ENCODE results near the gene ZBTB20. TPM values are rescaled to one million over a fixed set of nuclear protein-coding genes. Genes with fewer than 3 reads are reported as not detected.
A peak's percentile ranks its signal among the peaks of the same experiment; 100 is the strongest.

Gene ZBTB20
- total and polyA plus RNA-seq, 5 experiments from 2014 or later = 16.5 to 50.8 (median 22.0) TPM

DNA sequence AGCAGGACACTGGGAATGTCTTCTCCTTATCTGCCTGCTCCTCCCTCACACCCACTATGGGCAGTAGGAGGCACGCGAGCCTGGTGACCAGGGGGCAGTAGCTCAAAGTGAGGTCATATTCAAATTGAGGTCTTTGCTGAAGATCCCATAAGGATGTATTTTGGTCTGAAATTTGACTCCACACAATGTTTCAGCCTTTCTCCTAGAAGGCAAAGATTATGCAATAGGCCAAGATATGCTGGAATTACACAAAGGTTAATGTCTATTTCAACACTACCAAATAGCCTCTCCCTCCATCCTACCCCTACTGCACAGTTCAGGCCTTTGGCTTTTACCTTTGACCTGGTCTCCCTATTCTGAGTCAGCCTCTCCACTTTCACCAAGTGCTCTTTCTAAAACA lies 650.2 kb downstream of the ZBTB20 start:
- POLR2A ChIA-PET = no interaction called here
- DNase-seq (no peak), ATAC-seq (no peak)
- Mint-ChIP-seq H3K27ac (no peak overlapping the region), H3K36me3 (peaks cover 5 to 19% (median 8%) of the 10 kb centered on the region in 3 donors), H3K27me3 (peaks cover 0 to 2% (median 0%) of the 10 kb centered on the region in 5 donors), H3K4me1 (peaks cover 20 to 30% (median 24%) of the 10 kb centered on the region in 4 donors), H3K9me3 (no peaks in the 10 kb centered on the region), H3K4me3 (no peak overlapping the region)

GRCh38 chr3:114496466-114496865 lies 650.6 kb downstream of the ZBTB20 start:
- no peak overlapping the region for H3K4me3 Mint-ChIP-seq
- ATAC-seq (no peak), DNase-seq (no peak)
- H3K36me3 Mint-ChIP-seq = peaks cover 5 to 19% (median 8%) of the 10 kb centered on the region in 3 donors
- peaks cover 19 to 28% (median 22%) of the 10 kb centered on the region in 4 donors for H3K4me1 Mint-ChIP-seq
- H3K27ac Mint-ChIP-seq = no peak overlapping the region
- POLR2A ChIA-PET = no interaction called here
- H3K27me3 Mint-ChIP-seq = peaks cover 0 to 2% (median 0%) of the 10 kb centered on the region in 5 donors
- H3K9me3 Mint-ChIP-seq = no peaks in the 10 kb centered on the region

- Mint-ChIP-seq H3K27me3 (peaks cover 0 to 2% (median 0%) of the 10 kb centered on the region in 5 donors), H3K27ac (no peak overlapping the region), H3K4me3 (no peak overlapping the region), H3K9me3 (no peaks in the 10 kb centered on the region), H3K36me3 (peaks cover 5 to 19% (median 8%) of the 10 kb centered on the region in 3 donors), H3K4me1 (peaks cover 18 to 28% (median 21%) of the 10 kb centered on the region in 4 donors)
- no peak for DNase-seq
- ATAC-seq = no peak
- POLR2A ChIA-PET = no interaction called here
Measured at GRCh38 chr3:114496021-114496434, 651.1 kb downstream of the ZBTB20 start.

- H3K4me3 Mint-ChIP-seq = no peak overlapping the region
- H3K36me3 Mint-ChIP-seq = peaks cover 5 to 17% (median 7%) of the 10 kb centered on the region in 3 donors
- DNase-seq (no peak), ATAC-seq (no peak)
- H3K27ac Mint-ChIP-seq = no peak overlapping the region
- no peaks in the 10 kb centered on the region for H3K9me3 Mint-ChIP-seq
- peaks cover 0 to 2% (median 0%) of the 10 kb centered on the region in 5 donors for H3K27me3 Mint-ChIP-seq
- POLR2A ChIA-PET = no interaction called here
- H3K4me1 Mint-ChIP-seq = peaks cover 4 to 17% (median 12%) of the 10 kb centered on the region in 4 donors
Measured at GRCh38 chr3:114494498-114494897, 652.6 kb downstream of the ZBTB20 start.

DNA sequence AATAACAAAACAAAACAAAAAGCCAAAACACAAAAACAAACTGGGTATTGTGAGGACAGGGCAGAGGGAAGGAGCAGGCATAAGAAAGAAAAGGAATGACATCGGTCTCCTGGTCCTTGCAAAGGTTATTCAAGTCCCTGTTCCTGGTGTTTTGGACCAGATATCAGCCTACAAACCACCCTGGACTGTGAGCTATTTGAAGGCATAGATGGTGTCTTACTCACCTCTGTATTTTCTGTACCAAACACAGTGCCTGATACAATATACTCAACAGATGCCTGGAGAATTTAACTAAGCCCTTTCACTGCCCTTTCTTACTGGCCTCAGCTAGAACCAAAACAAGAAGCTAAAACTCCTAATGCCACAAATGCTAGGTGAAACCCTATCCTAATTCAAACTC lies 656.3 kb downstream of the ZBTB20 start:
- Mint-ChIP-seq H3K4me1 (peaks cover 0 to 12% (median 0%) of the 10 kb centered on the region in 4 donors), H3K27me3 (no peaks in the 10 kb centered on the region), H3K27ac (no peak overlapping the region), H3K36me3 (peaks cover 0 to 7% (median 3%) of the 10 kb centered on the region in 3 donors), H3K9me3 (no peaks in the 10 kb centered on the region), H3K4me3 (no peak overlapping the region)
- ATAC-seq (no peak), DNase-seq (no peak)
- POLR2A ChIA-PET = no interaction called here

- H3K36me3 Mint-ChIP-seq = peaks cover 0 to 7% (median 4%) of the 10 kb centered on the region in 3 donors
- no peaks in the 10 kb centered on the region for H3K27me3 Mint-ChIP-seq
- ATAC-seq (no peak), DNase-seq (no peak)
- H3K27ac Mint-ChIP-seq = no peak overlapping the region
- no peak overlapping the region for H3K4me3 Mint-ChIP-seq
- peaks cover 2 to 20% (median 7%) of the 10 kb centered on the region in 4 donors for H3K4me1 Mint-ChIP-seq
- POLR2A ChIA-PET = no interaction called here
- no peaks in the 10 kb centered on the region for H3K9me3 Mint-ChIP-seq
Measured at GRCh38 chr3:114487502-114487901, 659.6 kb downstream of the ZBTB20 start.

DNA sequence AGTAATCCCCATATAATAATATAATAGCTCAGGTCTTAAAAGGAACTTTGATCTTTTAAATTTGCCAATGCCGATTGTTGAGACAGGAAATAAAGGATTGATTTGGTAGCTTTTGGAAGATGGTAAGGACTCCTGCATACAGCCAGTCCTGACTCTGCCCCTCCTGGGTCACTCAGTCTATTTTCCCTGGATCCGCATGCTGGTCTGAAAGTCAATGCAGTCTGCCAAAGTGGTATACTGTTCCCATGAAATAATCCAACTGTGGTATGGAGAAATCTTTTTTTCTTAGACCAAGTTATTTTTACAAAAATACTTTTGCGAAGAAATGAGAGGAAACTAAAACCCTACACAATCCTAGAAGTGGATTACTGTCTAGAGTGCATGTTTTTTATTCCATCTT lies 662.2 kb downstream of the ZBTB20 start:
- H3K36me3 Mint-ChIP-seq = peaks cover 0 to 7% (median 4%) of the 10 kb centered on the region in 3 donors
- H3K27ac Mint-ChIP-seq = no peak overlapping the region
- H3K4me1 Mint-ChIP-seq = peaks cover 17 to 35% (median 20%) of the 10 kb centered on the region in 4 donors
- no peaks in the 10 kb centered on the region for H3K27me3 Mint-ChIP-seq
- H3K9me3 Mint-ChIP-seq = no peaks in the 10 kb centered on the region
- no peak for ATAC-seq
- H3K4me3 Mint-ChIP-seq = no peak overlapping the region
- POLR2A ChIA-PET = no interaction called here
- no peak for DNase-seq

DNA sequence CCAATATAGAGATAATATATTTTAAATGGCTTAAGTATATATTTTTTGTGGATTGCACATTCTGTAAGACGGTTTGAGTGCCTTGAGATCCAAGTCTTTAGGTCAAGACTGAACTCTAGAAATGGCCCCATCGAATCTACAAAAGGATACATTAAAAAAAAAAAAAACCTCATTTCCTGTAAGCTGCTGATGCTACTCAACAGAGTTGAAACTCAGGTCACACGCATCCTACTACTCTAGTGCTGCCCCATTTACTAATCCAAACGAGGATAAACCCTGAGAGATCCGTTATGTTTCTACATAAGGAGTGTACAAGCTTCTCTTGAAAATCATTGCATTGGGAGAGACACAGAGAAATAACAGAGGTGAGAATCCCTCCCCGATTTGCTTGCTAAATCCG lies 666.0 kb downstream of the ZBTB20 start:
- Mint-ChIP-seq H3K36me3 (peaks cover 0 to 2% (median 1%) of the 10 kb centered on the region in 3 donors), H3K9me3 (no peaks in the 10 kb centered on the region), H3K4me1 (peaks cover 19 to 35% (median 20%) of the 10 kb centered on the region in 4 donors), H3K4me3 (no peak overlapping the region), H3K27me3 (no peaks in the 10 kb centered on the region), H3K27ac (no peak overlapping the region)
- DNase-seq = no peak
- POLR2A ChIA-PET = no interaction called here
- ATAC-seq = no peak

- ATAC-seq = no peak
- Mint-ChIP-seq H3K27me3 (no peaks in the 10 kb centered on the region), H3K9me3 (no peaks in the 10 kb centered on the region), H3K36me3 (peaks cover 0 to 2% (median 1%) of the 10 kb centered on the region in 3 donors), H3K27ac (no peak overlapping the region), H3K4me1 (peaks cover 18 to 35% (median 20%) of the 10 kb centered on the region in 4 donors), H3K4me3 (no peak overlapping the region)
- DNase-seq = no peak
- POLR2A ChIA-PET = no interaction called here
Measured at GRCh38 chr3:114480442-114480841, 666.6 kb downstream of the ZBTB20 start.

DNA sequence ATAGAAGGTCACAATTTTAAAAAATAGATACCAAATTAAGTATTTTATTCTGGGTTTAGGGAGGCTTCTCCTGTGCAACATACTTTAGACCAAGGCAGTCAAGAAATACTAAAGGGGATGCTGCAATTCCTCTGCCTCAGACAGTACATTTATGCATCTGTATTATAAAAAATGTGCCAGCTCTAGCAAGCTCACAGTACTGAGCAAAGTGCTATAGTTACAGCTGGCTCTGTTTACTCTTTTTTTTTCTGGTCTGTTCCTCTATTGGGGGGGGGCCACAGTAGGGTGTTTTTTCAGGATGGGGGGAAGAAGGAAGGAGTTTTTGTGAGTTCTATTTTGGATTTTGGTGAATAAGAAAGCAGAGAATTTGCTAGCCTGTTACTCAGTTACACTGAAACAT lies 668.3 kb downstream of the ZBTB20 start:
- H3K9me3 Mint-ChIP-seq = no peaks in the 10 kb centered on the region
- DNase-seq = no peak
- H3K27me3 Mint-ChIP-seq = no peaks in the 10 kb centered on the region
- POLR2A ChIA-PET = no interaction called here
- H3K36me3 Mint-ChIP-seq = peaks cover 0 to 6% (median 2%) of the 10 kb centered on the region in 3 donors
- H3K4me1 Mint-ChIP-seq = peaks cover 17 to 29% (median 18%) of the 10 kb centered on the region in 4 donors
- H3K27ac Mint-ChIP-seq = peak overlapping the region in 1 of 10 donors; percentile 2
- ATAC-seq = no peak
- H3K4me3 Mint-ChIP-seq = no peak overlapping the region

- H3K27ac Mint-ChIP-seq = no peak overlapping the region
- H3K36me3 Mint-ChIP-seq = peaks cover 0 to 8% (median 6%) of the 10 kb centered on the region in 3 donors
- ATAC-seq (no peak), DNase-seq (no peak)
- no peaks in the 10 kb centered on the region for H3K27me3 Mint-ChIP-seq
- H3K4me3 Mint-ChIP-seq = no peak overlapping the region
- H3K4me1 Mint-ChIP-seq = peaks cover 8 to 11% (median 10%) of the 10 kb centered on the region in 4 donors
- no peaks in the 10 kb centered on the region for H3K9me3 Mint-ChIP-seq
- POLR2A ChIA-PET = no interaction called here
Measured at GRCh38 chr3:114476511-114476910, 670.6 kb downstream of the ZBTB20 start.

DNA sequence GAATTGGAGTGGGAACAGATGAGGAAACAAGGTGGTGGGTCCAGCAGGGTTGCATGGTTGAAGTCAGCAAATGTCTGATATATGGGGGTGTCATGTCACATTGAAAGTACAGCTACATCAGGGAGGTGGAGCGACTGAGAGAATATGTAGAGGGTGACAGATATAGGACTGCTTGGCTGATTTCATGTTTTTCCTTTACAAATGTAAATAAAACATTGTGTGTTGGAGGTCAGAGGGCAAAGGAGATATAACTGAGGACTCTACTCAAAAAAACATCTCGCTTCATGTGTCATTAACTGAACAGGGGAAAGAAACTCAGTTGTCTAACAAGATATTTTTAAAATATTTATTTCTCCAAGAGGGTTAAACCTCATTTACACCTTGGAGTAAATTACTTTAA lies 675.6 kb downstream of the ZBTB20 start:
- Mint-ChIP-seq H3K27ac (peak overlapping the region in 1 of 10 donors; percentile 2), H3K36me3 (peaks cover 0 to 6% (median 6%) of the 10 kb centered on the region in 3 donors), H3K4me3 (no peak overlapping the region), H3K9me3 (no peaks in the 10 kb centered on the region), H3K4me1 (peaks cover 0 to 11% (median 5%) of the 10 kb centered on the region in 4 donors), H3K27me3 (no peaks in the 10 kb centered on the region)
- POLR2A ChIA-PET = no interaction called here
- DNase-seq = no peak
- ATAC-seq = no peak

DNA sequence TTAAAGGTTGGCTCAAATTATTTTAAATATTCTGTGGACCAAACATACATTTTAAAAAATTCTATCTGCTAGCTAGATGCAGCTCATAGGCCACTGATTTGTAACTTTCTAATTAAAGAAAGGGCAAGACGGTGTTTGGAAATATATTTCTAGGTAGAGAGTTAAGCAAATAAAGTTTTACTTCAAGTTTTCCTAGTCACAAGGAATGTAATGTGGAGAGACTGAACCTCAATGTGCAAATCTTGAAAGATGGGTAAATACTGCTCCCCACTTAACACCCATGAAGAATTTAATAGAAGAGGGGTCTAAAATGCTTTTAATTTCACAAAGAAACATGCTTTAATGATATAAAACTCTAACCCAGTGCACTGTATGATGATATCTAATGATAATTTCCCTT lies 678.0 kb downstream of the ZBTB20 start:
- H3K36me3 Mint-ChIP-seq = peaks cover 0 to 6% (median 0%) of the 10 kb centered on the region in 3 donors
- peaks cover 0 to 11% (median 4%) of the 10 kb centered on the region in 4 donors for H3K4me1 Mint-ChIP-seq
- no peak for DNase-seq
- POLR2A ChIA-PET = interaction anchor here (0.7 kb wide), 1 partner anchor 31 kb away, joined by 10 read pairs; no protein-coding TSS in a partner anchor
- no peaks in the 10 kb centered on the region for H3K9me3 Mint-ChIP-seq
- H3K27me3 Mint-ChIP-seq = no peaks in the 10 kb centered on the region
- H3K4me3 Mint-ChIP-seq = no peak overlapping the region
- ATAC-seq = no peak
- no peak overlapping the region for H3K27ac Mint-ChIP-seq

DNA sequence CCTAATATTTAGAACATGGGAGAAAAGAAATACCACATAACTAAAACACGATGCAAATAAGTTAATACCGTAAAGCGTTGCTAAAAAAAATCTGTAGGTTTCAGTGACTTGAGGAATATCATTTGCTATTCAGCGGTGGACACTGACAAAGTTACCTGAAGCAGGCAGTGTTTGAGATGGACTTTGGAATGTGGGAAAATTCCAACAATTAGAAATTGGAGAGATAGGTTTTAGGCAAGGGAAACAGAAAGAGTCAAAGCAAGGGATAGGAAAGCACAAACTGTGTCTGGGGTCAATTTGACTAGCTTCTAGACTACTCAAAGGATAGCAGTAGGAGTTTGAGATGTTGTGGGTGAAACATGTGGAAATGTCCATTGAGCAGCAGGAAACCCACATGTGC lies 680.3 kb downstream of the ZBTB20 start:
- H3K9me3 Mint-ChIP-seq = no peaks in the 10 kb centered on the region
- no peaks in the 10 kb centered on the region for H3K36me3 Mint-ChIP-seq
- POLR2A ChIA-PET = no interaction called here
- peaks cover 0 to 6% (median 4%) of the 10 kb centered on the region in 4 donors for H3K4me1 Mint-ChIP-seq
- H3K27me3 Mint-ChIP-seq = no peaks in the 10 kb centered on the region
- ATAC-seq (no peak), DNase-seq (no peak)
- no peak overlapping the region for H3K4me3 Mint-ChIP-seq
- peak overlapping the region in 1 of 10 donors; percentile 14 for H3K27ac Mint-ChIP-seq
